Thyroid gland (tissue), 4 donors: ENCODE data around the gene SERPINB1. TPM values are rescaled to one million over a fixed set of nuclear protein-coding genes. Genes with fewer than 3 reads are reported as not detected.

Experiments used
- DNase-seq, 2 donors: peaks; one replicate each; pipeline ENCODE4 v3.0.0-alpha.2; 2019
- H3K27ac ChIP-seq, 3 donors: fragments of 200-600 bp; sonication (generic); 1 replicate in 2 of 3; 2 replicates in 1 of 3; pipeline ENCODE4 v1.5.1; 2016 to 2019; ENCODE audit warnings: mild to moderate bottlenecking in 1 of 3, moderate library complexity in 1 of 3
- H3K27me3 ChIP-seq: fragments of 200-600 bp; sonication (generic); one replicate; pipeline ENCODE4 v1.5.1; 2019
- H3K36me3 ChIP-seq, 2 donors: fragments of 200-600 bp; sonication (generic); one replicate each; pipeline ENCODE4 v1.5.1; 2016 to 2019
- H3K4me1 ChIP-seq, 2 donors: fragments of 200-600 bp; sonication (generic); one replicate each; pipeline ENCODE4 v1.5.1; 2017 to 2019
- H3K4me3 ChIP-seq, 3 donors: fragments of 200-600 bp; sonication (generic); replicated peaks in 1 of 3; 1 replicate in 2 of 3; 2 replicates in 1 of 3; pipeline ENCODE4 v1.5.1; 2016; ENCODE audit warnings: mild to moderate bottlenecking in 1 of 3
- H3K9me3 ChIP-seq: fragments of 200-600 bp; sonication (generic); one replicate; pipeline ENCODE4 v1.5.1; 2017
- POLR2A ChIP-seq, 2 donors: fragments of 450-650 bp; IDR thresholded peaks; one replicate each; pipeline ENCODE4 v1.6.1; 2017; ENCODE audit warnings: antibody characterized with exemption in 2 of 2, mild to moderate bottlenecking in 2 of 2, moderate library complexity in 1 of 2
- WGBS, 2 donors: methylation state at CpG; one replicate each; pipeline ENCODE4 v1.1.5; 2017; 5-methylcytosine and 5-hydroxymethylcytosine counted together
- intact Hi-C: fragments of 100-400 bp; cut with DNase I; formaldehyde crosslinking; loops from one replicate; pipeline ENCODE4 v1.15.1; 2023
- total RNA-seq, 4 donors: library from RNA; depleted of rRNA; stranded (reverse); fragments of >200 nt; gene quantifications; one replicate each; pipeline ENCODE4 v1.2.3, GENCODE V29; 2016
- TF ChIP-seq, protein P1 (sequence below), 6 experiments: fragments of 200-600 bp in 3 of 6; fragments of 450-650 bp in 3 of 6; sonication (generic) in 3 of 6; IDR thresholded peaks; one replicate each; pipeline ENCODE4 v1.5.1; 2016 to 2019; ENCODE audit warnings: antibody characterized with exemption in 6 of 6, mild to moderate bottlenecking in 2 of 6, inconsistent platforms in 1 of 6, moderate library complexity in 1 of 6

Gene SERPINB1
- total RNA-seq, 4 donors from 2014 or later, result 36.2 to 52.8 (median 43.4) TPM

DNA sequence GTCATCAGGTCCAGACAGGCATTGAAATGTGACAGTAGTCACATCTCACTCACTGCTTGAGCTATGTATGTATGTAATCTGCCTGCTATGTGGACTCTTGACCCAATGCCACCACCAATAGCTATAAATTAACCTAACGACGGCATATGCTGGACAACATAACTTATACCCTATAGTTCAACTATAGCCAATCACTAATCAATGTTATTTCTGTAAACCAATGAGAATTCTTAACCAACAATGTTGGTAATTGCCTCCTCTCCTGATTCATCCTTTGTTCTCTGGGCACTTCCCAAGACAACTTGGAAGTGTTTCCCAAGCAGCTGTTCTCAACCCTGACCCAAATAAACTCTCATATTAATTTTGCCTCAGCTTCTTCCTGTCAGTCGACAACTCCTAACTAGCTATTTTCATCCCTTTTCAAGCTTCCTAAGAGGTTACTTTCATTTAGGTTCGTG lies 24.1 kb upstream of the SERPINB1 start:
- no peak overlapping the region for H3K27ac ChIP-seq
- 71 to 74% methylated on average over 4 of the region's 4 CpGs for WGBS, 2 donors
- peaks cover 0 to 9% of the 10 kb centered on the region in 2 donors for H3K4me1 ChIP-seq
- no peak for DNase-seq
- H3K27me3 ChIP-seq, result no peaks in the 10 kb centered on the region
- H3K36me3 ChIP-seq, result no peaks in the 10 kb centered on the region
- no peak overlapping the region for H3K4me3 ChIP-seq
- TF ChIP-seq POLR2A (IDR thresholded peaks at IDR 0.05), result no peak
- TF ChIP-seq, protein P1, sequence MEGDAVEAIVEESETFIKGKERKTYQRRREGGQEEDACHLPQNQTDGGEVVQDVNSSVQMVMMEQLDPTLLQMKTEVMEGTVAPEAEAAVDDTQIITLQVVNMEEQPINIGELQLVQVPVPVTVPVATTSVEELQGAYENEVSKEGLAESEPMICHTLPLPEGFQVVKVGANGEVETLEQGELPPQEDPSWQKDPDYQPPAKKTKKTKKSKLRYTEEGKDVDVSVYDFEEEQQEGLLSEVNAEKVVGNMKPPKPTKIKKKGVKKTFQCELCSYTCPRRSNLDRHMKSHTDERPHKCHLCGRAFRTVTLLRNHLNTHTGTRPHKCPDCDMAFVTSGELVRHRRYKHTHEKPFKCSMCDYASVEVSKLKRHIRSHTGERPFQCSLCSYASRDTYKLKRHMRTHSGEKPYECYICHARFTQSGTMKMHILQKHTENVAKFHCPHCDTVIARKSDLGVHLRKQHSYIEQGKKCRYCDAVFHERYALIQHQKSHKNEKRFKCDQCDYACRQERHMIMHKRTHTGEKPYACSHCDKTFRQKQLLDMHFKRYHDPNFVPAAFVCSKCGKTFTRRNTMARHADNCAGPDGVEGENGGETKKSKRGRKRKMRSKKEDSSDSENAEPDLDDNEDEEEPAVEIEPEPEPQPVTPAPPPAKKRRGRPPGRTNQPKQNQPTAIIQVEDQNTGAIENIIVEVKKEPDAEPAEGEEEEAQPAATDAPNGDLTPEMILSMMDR (IDR thresholded peaks at IDR 0.05), result no peak
- intact Hi-C loops, result no loop called here
- no peaks in the 10 kb centered on the region for H3K9me3 ChIP-seq

DNA sequence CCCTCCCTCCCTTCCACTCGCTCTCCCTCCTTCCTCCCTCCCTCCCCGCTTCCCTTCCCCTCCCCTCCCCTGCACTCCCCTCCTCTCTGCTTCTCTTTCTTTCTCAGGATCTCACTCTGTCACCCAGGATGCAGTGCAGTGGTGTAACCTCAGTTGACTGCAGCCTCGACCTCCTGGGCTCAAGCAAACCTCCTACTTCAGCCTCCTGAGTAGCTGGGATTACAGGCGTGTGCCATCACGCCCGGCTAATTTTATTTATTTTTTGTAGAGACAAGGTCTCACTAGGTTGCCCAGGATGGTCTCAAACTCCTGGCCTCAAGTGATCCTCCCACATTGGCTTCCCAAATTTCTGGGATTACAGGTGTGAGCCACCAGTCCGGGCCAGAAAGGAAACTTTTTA lies 23.6 kb upstream of the SERPINB1 start:
- H3K27ac ChIP-seq, result no peak overlapping the region
- intact Hi-C loops, result no loop called here
- no peaks in the 10 kb centered on the region for H3K36me3 ChIP-seq
- no peak overlapping the region for H3K4me3 ChIP-seq
- peaks cover 0 to 9% of the 10 kb centered on the region in 2 donors for H3K4me1 ChIP-seq
- H3K27me3 ChIP-seq, result no peaks in the 10 kb centered on the region
- TF ChIP-seq POLR2A (IDR thresholded peaks at IDR 0.05), result no peak
- TF ChIP-seq, protein P1 (IDR thresholded peaks at IDR 0.05), result no peak
- DNase-seq, result no peak
- WGBS, 2 donors, result 92 to 93% methylated on average over 7 of the region's 7 CpGs
- no peaks in the 10 kb centered on the region for H3K9me3 ChIP-seq

DNA sequence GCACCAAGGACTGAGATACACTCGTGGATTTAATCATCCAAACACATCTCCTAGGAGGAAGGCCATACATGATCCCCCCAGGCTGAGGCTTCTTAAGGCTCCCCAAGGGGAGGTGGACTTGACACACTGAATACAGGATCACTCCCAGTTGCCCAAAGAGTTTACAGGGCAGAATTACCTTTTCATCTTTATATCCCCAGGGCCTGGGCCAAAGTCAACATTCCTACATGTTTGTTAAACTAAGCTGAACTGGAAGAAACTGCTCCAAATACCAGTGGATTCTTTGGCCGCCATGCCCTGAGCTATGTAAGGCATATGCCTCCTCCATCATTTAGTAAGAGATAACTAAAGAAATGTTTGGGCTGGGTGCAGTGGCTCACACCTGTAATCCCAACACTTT lies 22.2 kb upstream of the SERPINB1 start:
- no peak for DNase-seq
- WGBS, 2 donors, result 94 to 96% methylated on average over 2 of the region's 2 CpGs
- no peaks in the 10 kb centered on the region for H3K9me3 ChIP-seq
- intact Hi-C loops, result no loop called here
- H3K4me1 ChIP-seq, result peaks cover 0 to 11% of the 10 kb centered on the region in 2 donors
- H3K27ac ChIP-seq, result no peak overlapping the region
- no peaks in the 10 kb centered on the region for H3K27me3 ChIP-seq
- H3K36me3 ChIP-seq, result no peaks in the 10 kb centered on the region
- TF ChIP-seq, protein P1 (IDR thresholded peaks at IDR 0.05), result no peak
- no peak for TF ChIP-seq POLR2A (IDR thresholded peaks at IDR 0.05)
- no peak overlapping the region for H3K4me3 ChIP-seq

DNA sequence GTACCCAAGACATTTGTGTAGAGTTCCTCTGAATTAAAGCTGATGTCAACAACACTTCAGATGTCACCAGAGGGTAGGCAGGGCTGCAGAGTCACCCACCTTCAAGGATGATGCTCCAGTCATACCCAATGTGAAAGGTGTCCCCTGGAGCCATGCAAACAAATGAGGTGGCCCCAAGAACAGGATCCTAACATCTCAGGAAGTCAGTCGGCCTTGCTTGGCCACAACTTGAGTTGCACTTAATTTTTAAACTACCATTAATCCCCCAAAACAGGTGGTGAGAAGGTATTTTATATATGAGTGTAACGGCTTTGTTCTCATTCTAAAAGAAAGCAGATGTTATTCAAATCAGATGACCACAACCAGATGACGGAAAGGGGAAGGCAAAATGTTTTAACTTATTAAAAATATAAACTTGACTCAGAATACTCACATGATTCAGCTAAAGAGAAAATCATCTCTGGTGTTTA lies 21.1 kb upstream of the SERPINB1 start:
- intact Hi-C loops, result no loop called here
- H3K27me3 ChIP-seq, result no peaks in the 10 kb centered on the region
- no peak overlapping the region for H3K27ac ChIP-seq
- no peaks in the 10 kb centered on the region for H3K36me3 ChIP-seq
- no peak for DNase-seq
- no peak overlapping the region for H3K4me3 ChIP-seq
- H3K4me1 ChIP-seq, result peaks cover 0 to 17% of the 10 kb centered on the region in 2 donors
- H3K9me3 ChIP-seq, result no peaks in the 10 kb centered on the region
- TF ChIP-seq, protein P1 (IDR thresholded peaks at IDR 0.05), result no peak
- TF ChIP-seq POLR2A (IDR thresholded peaks at IDR 0.05), result no peak
- 87 to 94% methylated on average over 3 of the region's 3 CpGs for WGBS, 2 donors

DNA sequence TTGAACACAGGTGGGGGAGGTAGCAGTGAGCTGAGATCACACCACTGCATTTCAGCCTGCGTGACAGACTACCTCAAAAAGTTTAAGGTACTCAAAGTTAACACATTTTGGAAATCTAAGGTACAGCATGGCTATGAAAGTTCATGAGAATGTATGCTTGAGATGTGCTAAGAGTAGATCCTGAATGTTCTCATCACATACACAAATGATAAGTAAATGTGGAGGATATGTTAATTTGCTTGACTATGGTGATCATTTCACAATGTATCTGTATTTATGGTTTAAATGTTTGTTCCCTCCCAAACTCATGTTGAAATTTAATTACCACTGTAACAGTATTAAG lies 20.1 kb upstream of the SERPINB1 start:
- intact Hi-C loops, result no loop called here
- Histone ChIP-seq H3K36me3 (no peaks in the 10 kb centered on the region), H3K9me3 (no peaks in the 10 kb centered on the region), H3K27me3 (no peaks in the 10 kb centered on the region), H3K27ac (no peak overlapping the region), H3K4me1 (peaks cover 0 to 20% of the 10 kb centered on the region in 2 donors), H3K4me3 (no peak overlapping the region)
- no peak for DNase-seq
- no peak for TF ChIP-seq POLR2A (IDR thresholded peaks at IDR 0.05)
- TF ChIP-seq, protein P1 (IDR thresholded peaks at IDR 0.05), result no peak
- WGBS, 2 donors, result 59 to 73% methylated on average over 1 of the region's 1 CpG
